K562 (cell line): Measurements from ENCODE around the gene ZFPM1. TPM values are rescaled to one million over a fixed set of nuclear protein-coding genes. Genes with fewer than 3 reads are reported as not detected.

Experiments
- ATAC-seq: fragments of 200-7000 bp; cut with Tn5 transposase; 3 replicates; pipeline ENCODE4 v1.9.1; 2020; ENCODE audit warnings: moderate library complexity
- BruUV-seq: library from RNA; stranded (reverse); fragments of 400-500 nt; replicated peaks from 2 replicates; lab custom pipeline; 2021; lab: Mats Ljungman, UMichigan
- CTCF ChIA-PET: fragments of 300-600 bp; formaldehyde crosslinking; extraction: SDS; loops from one replicate; lab custom pipeline; 2021; ENCODE audit warnings: low intra/inter-chr PET ratio; lab: Yijun Ruan, JAX
- POLR2A ChIA-PET: fragments of 300-600, 350-650 bp; sonication (Branson Sonifier 250); formaldehyde crosslinking; extraction: SDS; loops from one replicate; lab custom pipeline; 2021; ENCODE audit warnings: antibody characterized with exemption, inconsistent platforms; lab: Yijun Ruan, JAX
- DNase-seq, 4 experiments: peaks; one replicate each; pipeline versions ENCODE4 v3.0.0 to v3.0.0-alpha.2; 2011 to 2018; ENCODE audit warnings: low spot score in 3 of 4, mixed read lengths in 3 of 4; ENCODE audit errors: extremely low read depth in 1 of 4
- FAIRE-seq: peaks from 2 replicates; lab custom pipeline; 2011; peaks lifted over from hg19 to GRCh38; lab: Jason Lieb, UNC
- H2AFZ ChIP-seq: 2 replicates; pipeline ENCODE4 v1.6.0; 2011; ENCODE audit warnings: low read depth, low read length, control low read depth, inconsistent platforms
- H3K27ac ChIP-seq: fragments of 200-600 bp; 3 replicates; pipeline ENCODE4 v1.8.0; 2011; ENCODE audit warnings: low read depth, mild to moderate bottlenecking, control low read depth, inconsistent platforms, low read length, moderate library complexity, mixed read lengths; ENCODE audit errors: extremely low read depth
- H3K27me3 ChIP-seq, 2 experiments: fragments of 300-600 bp in 1 of 2; 2 replicates in 1 of 2; 3 replicates in 1 of 2; pipeline versions ENCODE4 v1.6.0 to v1.8.0; 2011; ENCODE audit warnings: inconsistent platforms in 2 of 2, low read length in 2 of 2, mild to moderate bottlenecking in 1 of 2, mixed read lengths in 1 of 2, moderate library complexity in 1 of 2; ENCODE audit not compliant: control insufficient read depth in 2 of 2, insufficient read depth in 2 of 2
- H3K36me3 ChIP-seq: fragments of 300-600 bp; 3 replicates; pipeline ENCODE4 v1.8.0; 2011; ENCODE audit warnings: mild to moderate bottlenecking, low read length, inconsistent platforms; ENCODE audit not compliant: control insufficient read depth, insufficient read depth
- H3K4me1 ChIP-seq, 2 experiments: fragments of 200-600 bp in 1 of 2; replicated peaks in 1 of 2; 2 replicates in 1 of 2; 3 replicates in 1 of 2; pipeline versions ENCODE4 v1.5.1 to v1.8.0; 2011; ENCODE audit warnings: inconsistent platforms in 2 of 2, low read length in 2 of 2, mild to moderate bottlenecking in 1 of 2, mixed read lengths in 1 of 2, moderate library complexity in 1 of 2; ENCODE audit not compliant: control insufficient read depth in 2 of 2, insufficient read depth in 2 of 2
- H3K4me2 ChIP-seq: 2 replicates; pipeline ENCODE4 v1.6.1; 2011; ENCODE audit warnings: low read length, control low read depth, inconsistent platforms, mixed read lengths; ENCODE audit not compliant: insufficient read depth
- H3K4me3 ChIP-seq: fragments of 200-600 bp; sonication (generic), shearing (Covaris generic); 2 replicates; pipeline ENCODE4 v1.5.1; 2016; ENCODE audit warnings: control low read depth, inconsistent platforms
- H3K79me2 ChIP-seq: fragments of 200-600 bp; 3 replicates; pipeline ENCODE4 v1.8.0; 2011; ENCODE audit warnings: low read length, inconsistent platforms; ENCODE audit not compliant: control insufficient read depth, insufficient read depth
- H3K9ac ChIP-seq, 2 experiments: 2 replicates each; pipeline versions ENCODE4 v1.6.0 to v1.6.1; 2011; ENCODE audit warnings: low read depth in 2 of 2, low read length in 2 of 2, control low read depth in 1 of 2, inconsistent platforms in 1 of 2, mild to moderate bottlenecking in 1 of 2, mixed read lengths in 1 of 2; ENCODE audit not compliant: insufficient read depth in 1 of 2
- H3K9me1 ChIP-seq: one replicate; pipeline ENCODE4 v1.6.0; 2011; ENCODE audit warnings: inconsistent platforms, mild to moderate bottlenecking, low read length, moderate library complexity; ENCODE audit not compliant: control insufficient read depth, insufficient read depth
- H3K9me3 ChIP-seq: replicated peaks from 2 replicates; pipeline ENCODE4 v1.5.1; 2011; ENCODE audit warnings: low read depth, low read length, inconsistent platforms; ENCODE audit not compliant: control insufficient read depth, insufficient read depth
- H4K20me1 ChIP-seq: replicated peaks from 2 replicates; pipeline ENCODE4 v1.6.1; 2011; ENCODE audit warnings: low read length, inconsistent platforms, mixed read lengths; ENCODE audit not compliant: control insufficient read depth, insufficient read depth
- MTA3 ChIP-seq: fragments of 450-650 bp; formaldehyde crosslinking; IDR thresholded peaks from 2 replicates; pipeline ENCODE4 v1.6.1; 2017; ENCODE audit warnings: mild to moderate bottlenecking, borderline replicate concordance
- ZC3H11A ChIP-seq: IDR thresholded peaks from 2 replicates; pipeline ENCODE4 v1.6.1; 2012; ENCODE audit warnings: low read depth, low read length, improper control_type of control experiment
- ZFPM2 ChIP-seq: fragments of 250-450 bp; sonication (Bioruptor Pico); IDR thresholded peaks from 2 replicates; pipeline ENCODE4 v1.5.1; 2022; ENCODE audit warnings: mild to moderate bottlenecking
- ZNF184 ChIP-seq: sonication (generic); formaldehyde crosslinking; IDR thresholded peaks from 2 replicates; pipeline ENCODE4 v1.5.0; 2020; ENCODE audit warnings: missing genetic modification reagents
- ZNF347 ChIP-seq: fragments of 450-650 bp; formaldehyde crosslinking; IDR thresholded peaks from 2 replicates; pipeline ENCODE4 v1.4.0; 2020; ENCODE audit warnings: low read depth, mild to moderate bottlenecking, moderate library complexity
- ZNF707 ChIP-seq: fragments of 250-450 bp; sonication (Bioruptor Pico); conservative IDR thresholded peaks from 2 replicates; pipeline ENCODE4 v1.8.0; 2022; ENCODE audit warnings: inconsistent platforms, mild to moderate bottlenecking, moderate library complexity
- WGBS: fragments of 100-300 bp; shearing (Covaris generic); methylation state at CpG from one replicate; pipeline ENCODE4 v1.1.6; 2016; ENCODE audit warnings: low coverage, mixed read lengths; ENCODE audit not compliant: insufficient coverage; ENCODE audit errors: missing lambda C conversion rate; 5-methylcytosine and 5-hydroxymethylcytosine counted together
- in situ Hi-C: fragments of 300-500 bp; cut with MboI; formaldehyde crosslinking; loops from 4 replicates; pipeline ENCODE4 v1.15.0; 2018; ENCODE audit warnings: inconsistent platforms, mixed read lengths
- intact Hi-C: fragments of 100-400 bp; cut with micrococcal nuclease; formaldehyde crosslinking; loops from 2 replicates; pipeline ENCODE4 v1.14.2; 2022
- polyA plus RNA-seq, 8 experiments: library from polyadenylated mRNA; depleted of rRNA in 4 of 8; stranded (reverse) in 5 of 8; unstranded in 3 of 8; fragments of >200 nt; fragmentation: Nextera tagmentation in 2 of 8; fragmentation: Illumina TruSeq in 1 of 8; extraction: Ambion mirVana in 2 of 8; extraction: Trizol in 1 of 8; gene quantifications; 2 replicates each; pipeline versions ENCODE4 v1.2.1 to v1.2.3, GENCODE V29; 2011 to 2014; ENCODE audit warnings: inconsistent platforms in 1 of 8, missing spikeins in 1 of 8
- total RNA-seq, 7 experiments: library from RNA; depleted of rRNA in 6 of 7; stranded (reverse); fragments of >200 nt in 6 of 7; fragmentation: Illumina TruSeq in 2 of 7; extraction: Trizol in 2 of 7; gene quantifications; 2 replicates each; pipeline versions ENCODE4 v1.2.1 to v1.2.3, GENCODE V29; 2011 to 2021; ENCODE audit warnings: low replicate concordance in 1 of 7
- TF ChIP-seq, protein P1 (sequence below): fragments of 250-450 bp; sonication (Bioruptor Pico); IDR thresholded peaks from 2 replicates; pipeline ENCODE4 v1.4.0; 2020

ZFPM1 gene
- total and polyA plus RNA-seq, 9 of the 15 experiments (the other 6 are each of a cell fraction or from before 2014, with no cell fraction given): 0.03 to 35.9 (median 1.4) TPM

DNA sequence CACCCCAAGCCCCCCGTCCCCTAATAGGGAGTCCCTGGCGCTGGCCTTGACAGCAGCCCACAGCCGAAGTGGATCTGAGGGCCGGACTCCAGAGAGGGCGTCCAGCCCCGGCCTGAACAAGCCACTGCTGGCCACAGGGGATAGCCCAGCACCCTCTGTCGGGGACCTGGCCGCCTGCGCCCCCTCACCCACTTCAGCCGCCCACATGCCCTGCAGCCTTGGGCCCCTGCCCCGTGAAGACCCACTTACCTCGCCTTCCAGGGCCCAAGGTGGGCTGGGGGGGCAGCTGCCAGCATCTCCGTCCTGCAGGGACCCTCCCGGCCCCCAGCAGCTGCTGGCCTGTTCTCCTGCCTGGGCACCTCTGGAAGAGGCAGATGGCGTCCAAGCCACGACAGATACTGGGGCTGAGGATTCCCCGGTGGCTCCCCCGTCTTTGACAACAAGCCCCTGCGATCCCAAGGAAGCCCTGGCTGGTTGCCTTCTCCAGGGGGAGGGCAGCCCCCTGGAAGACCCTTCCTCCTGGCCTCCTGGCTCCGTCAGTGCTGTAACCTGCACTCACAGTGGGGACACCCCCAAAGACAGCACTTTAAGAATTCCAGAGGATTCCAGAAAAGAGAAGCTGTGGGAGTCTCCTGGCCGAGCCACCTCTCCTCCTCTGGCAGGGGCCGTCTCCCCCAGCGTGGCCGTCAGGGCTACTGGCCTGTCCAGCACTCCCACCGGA is 19.3 kb upstream of the ZFPM1 start (continued):
- TF ChIP-seq, protein P1, sequence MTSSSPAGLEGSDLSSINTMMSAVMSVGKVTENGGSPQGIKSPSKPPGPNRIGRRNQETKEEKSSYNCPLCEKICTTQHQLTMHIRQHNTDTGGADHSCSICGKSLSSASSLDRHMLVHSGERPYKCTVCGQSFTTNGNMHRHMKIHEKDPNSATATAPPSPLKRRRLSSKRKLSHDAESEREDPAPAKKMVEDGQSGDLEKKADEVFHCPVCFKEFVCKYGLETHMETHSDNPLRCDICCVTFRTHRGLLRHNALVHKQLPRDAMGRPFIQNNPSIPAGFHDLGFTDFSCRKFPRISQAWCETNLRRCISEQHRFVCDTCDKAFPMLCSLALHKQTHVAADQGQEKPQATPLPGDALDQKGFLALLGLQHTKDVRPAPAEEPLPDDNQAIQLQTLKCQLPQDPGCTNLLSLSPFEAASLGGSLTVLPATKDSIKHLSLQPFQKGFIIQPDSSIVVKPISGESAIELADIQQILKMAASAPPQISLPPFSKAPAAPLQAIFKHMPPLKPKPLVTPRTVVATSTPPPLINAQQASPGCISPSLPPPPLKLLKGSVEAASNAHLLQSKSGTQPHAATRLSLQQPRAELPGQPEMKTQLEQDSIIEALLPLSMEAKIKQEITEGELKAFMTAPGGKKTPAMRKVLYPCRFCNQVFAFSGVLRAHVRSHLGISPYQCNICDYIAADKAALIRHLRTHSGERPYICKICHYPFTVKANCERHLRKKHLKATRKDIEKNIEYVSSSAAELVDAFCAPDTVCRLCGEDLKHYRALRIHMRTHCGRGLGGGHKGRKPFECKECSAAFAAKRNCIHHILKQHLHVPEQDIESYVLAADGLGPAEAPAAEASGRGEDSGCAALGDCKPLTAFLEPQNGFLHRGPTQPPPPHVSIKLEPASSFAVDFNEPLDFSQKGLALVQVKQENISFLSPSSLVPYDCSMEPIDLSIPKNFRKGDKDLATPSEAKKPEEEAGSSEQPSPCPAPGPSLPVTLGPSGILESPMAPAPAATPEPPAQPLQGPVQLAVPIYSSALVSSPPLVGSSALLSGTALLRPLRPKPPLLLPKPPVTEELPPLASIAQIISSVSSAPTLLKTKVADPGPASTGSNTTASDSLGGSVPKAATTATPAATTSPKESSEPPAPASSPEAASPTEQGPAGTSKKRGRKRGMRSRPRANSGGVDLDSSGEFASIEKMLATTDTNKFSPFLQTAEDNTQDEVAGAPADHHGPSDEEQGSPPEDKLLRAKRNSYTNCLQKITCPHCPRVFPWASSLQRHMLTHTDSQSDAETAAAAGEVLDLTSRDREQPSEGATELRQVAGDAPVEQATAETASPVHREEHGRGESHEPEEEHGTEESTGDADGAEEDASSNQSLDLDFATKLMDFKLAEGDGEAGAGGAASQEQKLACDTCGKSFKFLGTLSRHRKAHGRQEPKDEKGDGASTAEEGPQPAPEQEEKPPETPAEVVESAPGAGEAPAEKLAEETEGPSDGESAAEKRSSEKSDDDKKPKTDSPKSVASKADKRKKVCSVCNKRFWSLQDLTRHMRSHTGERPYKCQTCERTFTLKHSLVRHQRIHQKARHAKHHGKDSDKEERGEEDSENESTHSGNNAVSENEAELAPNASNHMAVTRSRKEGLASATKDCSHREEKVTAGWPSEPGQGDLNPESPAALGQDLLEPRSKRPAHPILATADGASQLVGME (CRISPR knock-in tag): no peak
- TF ChIP-seq ZFPM2 (no peak), ZNF707 (no peak)
- TF ChIP-seq, all 486 proteins: peak for 0

DNA sequence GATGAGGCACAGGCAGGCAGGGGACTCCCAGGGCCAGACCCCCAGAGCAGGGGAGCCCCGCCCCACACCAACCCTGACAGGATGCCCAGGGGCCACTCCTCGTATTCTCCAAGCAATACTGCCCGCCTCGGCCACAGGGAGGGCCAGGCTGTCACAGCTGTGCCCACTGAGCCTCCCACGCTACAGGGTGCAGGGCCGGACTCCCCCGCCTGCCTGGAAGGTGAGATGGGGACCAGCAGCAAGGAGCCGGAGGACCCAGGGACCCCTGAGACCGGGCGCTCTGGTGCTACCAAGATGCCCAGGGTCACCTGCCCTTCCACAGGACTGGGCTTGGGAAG is 18.8 kb upstream of the ZFPM1 start:
- in situ Hi-C loops: no loop called here

More for the DNA sequence above, 18.8 kb upstream of the ZFPM1 start:
- no peak overlapping the region for H2AFZ ChIP-seq
- peaks cover 37 to 68% of the 10 kb centered on the region in 2 experiments; a peak in 4 of 5 replicates for H3K27me3 ChIP-seq
- H3K4me1 ChIP-seq: peaks cover 0 to 84% of the 10 kb centered on the region in 2 experiments; a peak in 2 of 5 replicates
- no peak overlapping the region for H3K4me3 ChIP-seq
- H3K9me1 ChIP-seq: no peaks in the 10 kb centered on the region
- H4K20me1 ChIP-seq: peaks cover 11% of the 10 kb centered on the region
- no peaks in the 10 kb centered on the region for H3K36me3 ChIP-seq
- ChIA-PET CTCF (no interaction called here), POLR2A (no interaction called here)
- FAIRE-seq: no peak
- H3K9ac ChIP-seq: no peak overlapping the region
- no peaks in the 10 kb centered on the region for H3K79me2 ChIP-seq
- ATAC-seq: no peak
- 44% methylated on average over 10 of the region's 10 CpGs for WGBS
- H3K9me3 ChIP-seq: no peaks in the 10 kb centered on the region
- no TSS peak for BruUV-seq
- intact Hi-C loops: loop anchor here (2.0 kb wide), 1 partner anchor 148 kb away; no protein-coding TSS in a partner anchor
- no peak for DNase-seq
- H3K4me2 ChIP-seq: no peak overlapping the region
- TF ChIP-seq MTA3: no peak
- no peak for TF ChIP-seq ZNF184
- no peak for TF ChIP-seq ZNF347 (CRISPR knock-in tag)
- no peak for TF ChIP-seq ZC3H11A
- H3K27ac ChIP-seq: no peak overlapping the region
